Activated CD4-positive, alpha-beta memory T cell treated with anti-CD3 and anti-CD28 coated beads for 36 hours (primary cell): ENCODE results near the gene PTPRT. TPM values are rescaled to one million over a fixed set of nuclear protein-coding genes. Genes with fewer than 3 reads are reported as not detected.

ENCODE experiments used
- CTCF ChIA-PET: fragments of 350-600 bp; sonication (Branson Sonifier 250); formaldehyde crosslinking; loops from one replicate; lab custom pipeline; 2021; ENCODE audit warnings: antibody characterized with exemption, inconsistent platforms; lab: Charles Lee
- POLR2A ChIA-PET: fragments of 350-600 bp; sonication (Branson Sonifier 250); formaldehyde crosslinking; loops from one replicate; lab custom pipeline; 2021; ENCODE audit warnings: antibody characterized with exemption; lab: Charles Lee
- DNase-seq: peaks from one replicate; pipeline ENCODE4 v3.0.0-alpha.2; 2020
- H3K27ac Mint-ChIP-seq: one replicate; pipeline ENCODE4 v1.8.0; 2021; ENCODE audit warnings: mixed read lengths
- H3K27me3 Mint-ChIP-seq: one replicate; pipeline ENCODE4 v1.8.0; 2021; ENCODE audit warnings: mixed read lengths
- H3K36me3 Mint-ChIP-seq: one replicate; pipeline ENCODE4 v1.8.0; 2021; ENCODE audit warnings: mixed read lengths
- H3K4me1 Mint-ChIP-seq: one replicate; pipeline ENCODE4 v1.8.0; 2021; ENCODE audit warnings: low read depth, mixed read lengths
- H3K4me3 Mint-ChIP-seq: one replicate; pipeline ENCODE4 v1.8.0; 2021; ENCODE audit warnings: mild to moderate bottlenecking, mixed read lengths
- H3K9me3 Mint-ChIP-seq: one replicate; pipeline ENCODE4 v1.8.0; 2021; ENCODE audit warnings: mixed read lengths
- intact Hi-C: fragments of 100-400 bp; cut with micrococcal nuclease; formaldehyde crosslinking; loops from one replicate; pipeline ENCODE4 v1.15.1; 2023
- total RNA-seq, 2 experiments: library from RNA; stranded (reverse); gene quantifications; one replicate each; pipeline ENCODE4 v1.2.3, GENCODE V29; 2021

Gene PTPRT
- total RNA-seq, 2 experiments from 2014 or later = not detected

GRCh38 chr20:43034981-43035724 lies 154.6 kb downstream of the PTPRT start:
- H3K9me3 Mint-ChIP-seq = no peaks in the 10 kb centered on the region
- no peak overlapping the region for H3K27ac Mint-ChIP-seq
- POLR2A ChIA-PET = no interaction called here
- DNase-seq = no peak
- no peaks in the 10 kb centered on the region for H3K36me3 Mint-ChIP-seq
- H3K27me3 Mint-ChIP-seq = no peaks in the 10 kb centered on the region
- H3K4me1 Mint-ChIP-seq = no peaks in the 10 kb centered on the region
- no peak overlapping the region for H3K4me3 Mint-ChIP-seq
- CTCF ChIA-PET = no interaction called here
- intact Hi-C loops = no loop called here

- H3K4me3 Mint-ChIP-seq = no peak overlapping the region
- no peak for DNase-seq
- intact Hi-C loops = no loop called here
- ChIA-PET CTCF (no interaction called here), POLR2A (no interaction called here)
- no peaks in the 10 kb centered on the region for H3K27me3 Mint-ChIP-seq
- H3K36me3 Mint-ChIP-seq = no peaks in the 10 kb centered on the region
- no peaks in the 10 kb centered on the region for H3K4me1 Mint-ChIP-seq
- no peaks in the 10 kb centered on the region for H3K9me3 Mint-ChIP-seq
- no peak overlapping the region for H3K27ac Mint-ChIP-seq
Observed at GRCh38 chr20:43032459-43032858, 157.2 kb downstream of the PTPRT start.

- H3K4me3 Mint-ChIP-seq = no peak overlapping the region
- CTCF ChIA-PET = no interaction called here
- H3K27me3 Mint-ChIP-seq = no peaks in the 10 kb centered on the region
- POLR2A ChIA-PET = no interaction called here
- H3K27ac Mint-ChIP-seq = no peak overlapping the region
- H3K4me1 Mint-ChIP-seq = no peaks in the 10 kb centered on the region
- H3K36me3 Mint-ChIP-seq = no peaks in the 10 kb centered on the region
- intact Hi-C loops = no loop called here
- no peak for DNase-seq
- H3K9me3 Mint-ChIP-seq = no peaks in the 10 kb centered on the region
Observed at GRCh38 chr20:43029176-43029575, 160.5 kb downstream of the PTPRT start.

- no peak overlapping the region for H3K4me3 Mint-ChIP-seq
- no peaks in the 10 kb centered on the region for H3K27me3 Mint-ChIP-seq
- no peaks in the 10 kb centered on the region for H3K4me1 Mint-ChIP-seq
- no peak overlapping the region for H3K27ac Mint-ChIP-seq
- no peaks in the 10 kb centered on the region for H3K9me3 Mint-ChIP-seq
- CTCF ChIA-PET = no interaction called here
- DNase-seq = no peak
- intact Hi-C loops = no loop called here
- H3K36me3 Mint-ChIP-seq = no peaks in the 10 kb centered on the region
- POLR2A ChIA-PET = no interaction called here
Observed at GRCh38 chr20:43028470-43028869, 161.2 kb downstream of the PTPRT start.

- no peak overlapping the region for H3K4me3 Mint-ChIP-seq
- intact Hi-C loops = no loop called here
- DNase-seq = no peak
- H3K27ac Mint-ChIP-seq = no peak overlapping the region
- H3K4me1 Mint-ChIP-seq = no peaks in the 10 kb centered on the region
- no peaks in the 10 kb centered on the region for H3K27me3 Mint-ChIP-seq
- H3K9me3 Mint-ChIP-seq = no peaks in the 10 kb centered on the region
- POLR2A ChIA-PET = no interaction called here
- CTCF ChIA-PET = no interaction called here
- H3K36me3 Mint-ChIP-seq = no peaks in the 10 kb centered on the region
Observed at GRCh38 chr20:43023836-43024235, 165.9 kb downstream of the PTPRT start.

GRCh38 chr20:43022568-43022967 lies 167.1 kb downstream of the PTPRT start:
- intact Hi-C loops = no loop called here
- DNase-seq = no peak
- H3K27me3 Mint-ChIP-seq = no peaks in the 10 kb centered on the region
- no peak overlapping the region for H3K27ac Mint-ChIP-seq
- ChIA-PET POLR2A (no interaction called here), CTCF (no interaction called here)
- H3K9me3 Mint-ChIP-seq = no peaks in the 10 kb centered on the region
- H3K36me3 Mint-ChIP-seq = no peaks in the 10 kb centered on the region
- no peak overlapping the region for H3K4me3 Mint-ChIP-seq
- no peaks in the 10 kb centered on the region for H3K4me1 Mint-ChIP-seq

GRCh38 chr20:43022081-43022480 lies 167.6 kb downstream of the PTPRT start:
- Mint-ChIP-seq H3K9me3 (no peaks in the 10 kb centered on the region), H3K4me1 (no peaks in the 10 kb centered on the region), H3K36me3 (no peaks in the 10 kb centered on the region), H3K27ac (no peak overlapping the region), H3K4me3 (no peak overlapping the region), H3K27me3 (no peaks in the 10 kb centered on the region)
- no peak for DNase-seq
- POLR2A ChIA-PET = no interaction called here
- intact Hi-C loops = no loop called here
- CTCF ChIA-PET = no interaction called here

GRCh38 chr20:43017241-43018030 lies 172.3 kb downstream of the PTPRT start:
- H3K27me3 Mint-ChIP-seq = no peaks in the 10 kb centered on the region
- H3K4me1 Mint-ChIP-seq = no peaks in the 10 kb centered on the region
- POLR2A ChIA-PET = no interaction called here
- no peak overlapping the region for H3K27ac Mint-ChIP-seq
- intact Hi-C loops = no loop called here
- CTCF ChIA-PET = no interaction called here
- H3K4me3 Mint-ChIP-seq = no peak overlapping the region
- no peaks in the 10 kb centered on the region for H3K36me3 Mint-ChIP-seq
- no peaks in the 10 kb centered on the region for H3K9me3 Mint-ChIP-seq
- no peak for DNase-seq

GRCh38 chr20:43016257-43016656 lies 173.4 kb downstream of the PTPRT start:
- H3K4me1 Mint-ChIP-seq = no peaks in the 10 kb centered on the region
- no peak for DNase-seq
- POLR2A ChIA-PET = no interaction called here
- H3K4me3 Mint-ChIP-seq = no peak overlapping the region
- H3K9me3 Mint-ChIP-seq = no peaks in the 10 kb centered on the region
- intact Hi-C loops = no loop called here
- H3K27me3 Mint-ChIP-seq = no peaks in the 10 kb centered on the region
- CTCF ChIA-PET = no interaction called here
- H3K36me3 Mint-ChIP-seq = no peaks in the 10 kb centered on the region
- no peak overlapping the region for H3K27ac Mint-ChIP-seq

- ChIA-PET CTCF (no interaction called here), POLR2A (no interaction called here)
- no peak for DNase-seq
- no peak overlapping the region for H3K27ac Mint-ChIP-seq
- H3K4me3 Mint-ChIP-seq = no peak overlapping the region
- intact Hi-C loops = no loop called here
- no peaks in the 10 kb centered on the region for H3K4me1 Mint-ChIP-seq
- H3K36me3 Mint-ChIP-seq = no peaks in the 10 kb centered on the region
- H3K9me3 Mint-ChIP-seq = no peaks in the 10 kb centered on the region
- no peaks in the 10 kb centered on the region for H3K27me3 Mint-ChIP-seq
Observed at GRCh38 chr20:43015566-43015965, 174.1 kb downstream of the PTPRT start.

- H3K36me3 Mint-ChIP-seq = no peaks in the 10 kb centered on the region
- CTCF ChIA-PET = no interaction called here
- no peaks in the 10 kb centered on the region for H3K27me3 Mint-ChIP-seq
- H3K27ac Mint-ChIP-seq = no peak overlapping the region
- H3K4me3 Mint-ChIP-seq = no peak overlapping the region
- POLR2A ChIA-PET = no interaction called here
- H3K9me3 Mint-ChIP-seq = no peaks in the 10 kb centered on the region
- H3K4me1 Mint-ChIP-seq = no peaks in the 10 kb centered on the region
- intact Hi-C loops = no loop called here
- DNase-seq = no peak
Observed at GRCh38 chr20:43014206-43014605, 175.5 kb downstream of the PTPRT start.

- no peak for DNase-seq
- no peaks in the 10 kb centered on the region for H3K9me3 Mint-ChIP-seq
- H3K4me3 Mint-ChIP-seq = no peak overlapping the region
- CTCF ChIA-PET = no interaction called here
- POLR2A ChIA-PET = no interaction called here
- H3K27ac Mint-ChIP-seq = no peak overlapping the region
- intact Hi-C loops = no loop called here
- H3K36me3 Mint-ChIP-seq = no peaks in the 10 kb centered on the region
- no peaks in the 10 kb centered on the region for H3K27me3 Mint-ChIP-seq
- H3K4me1 Mint-ChIP-seq = no peaks in the 10 kb centered on the region
Observed at GRCh38 chr20:43011491-43011890, 178.2 kb downstream of the PTPRT start.

- ChIA-PET POLR2A (no interaction called here), CTCF (no interaction called here)
- Mint-ChIP-seq H3K9me3 (no peaks in the 10 kb centered on the region), H3K36me3 (no peaks in the 10 kb centered on the region), H3K4me3 (no peak overlapping the region), H3K27ac (no peak overlapping the region), H3K4me1 (no peaks in the 10 kb centered on the region), H3K27me3 (no peaks in the 10 kb centered on the region)
- intact Hi-C loops = no loop called here
- no peak for DNase-seq
Observed at GRCh38 chr20:43009532-43009931, 180.2 kb downstream of the PTPRT start.
